Activated CD4-positive, alpha-beta memory T cell treated with anti-CD3 and anti-CD28 coated beads, Interleukin-2, amount 10 ng/mL, durations not matched to agents 7 days and 5 days (primary cell): ENCODE results near the gene CAMSAP1. TPM values are rescaled to one million over a fixed set of nuclear protein-coding genes. Genes with fewer than 3 reads are reported as not detected.
"Not testable (repeated sequence)": the region's sequence is repeated elsewhere in the genome, so short reads cannot be mapped to it uniquely, and the experiment has no call there.

Source experiments
- CTCF ChIA-PET: fragments of 350-600 bp; sonication (Branson Sonifier 250); formaldehyde crosslinking; loops from one replicate; lab custom pipeline; 2021; ENCODE audit warnings: antibody characterized with exemption, inconsistent platforms; lab: Charles Lee
- POLR2A ChIA-PET: fragments of 350-600 bp; sonication (Branson Sonifier 250); formaldehyde crosslinking; loops from one replicate; lab custom pipeline; 2021; ENCODE audit warnings: antibody characterized with exemption; lab: Charles Lee
- DNase-seq: peaks from one replicate; pipeline ENCODE4 v3.0.0-alpha.2; 2020
- H3K27ac Mint-ChIP-seq: one replicate; pipeline ENCODE4 v1.8.0; 2021; ENCODE audit warnings: mild to moderate bottlenecking, mixed read lengths
- H3K27me3 Mint-ChIP-seq: one replicate; pipeline ENCODE4 v1.8.0; 2021; ENCODE audit warnings: mixed read lengths
- H3K36me3 Mint-ChIP-seq: one replicate; pipeline ENCODE4 v1.8.0; 2021; ENCODE audit warnings: low read depth, mixed read lengths
- H3K4me1 Mint-ChIP-seq: one replicate; pipeline ENCODE4 v1.8.0; 2021; ENCODE audit warnings: mixed read lengths
- H3K4me3 Mint-ChIP-seq: one replicate; pipeline ENCODE4 v1.8.0; 2021; ENCODE audit warnings: mild to moderate bottlenecking, mixed read lengths
- H3K9me3 Mint-ChIP-seq: one replicate; pipeline ENCODE4 v1.8.0; 2021; ENCODE audit warnings: mixed read lengths
- total RNA-seq, 2 experiments: library from RNA; stranded (reverse); gene quantifications; one replicate each; pipeline ENCODE4 v1.2.3, GENCODE V29; 2021

CAMSAP1 gene
- total RNA-seq, 2 experiments from 2014 or later, result 20.9 to 22.0 TPM

DNA sequence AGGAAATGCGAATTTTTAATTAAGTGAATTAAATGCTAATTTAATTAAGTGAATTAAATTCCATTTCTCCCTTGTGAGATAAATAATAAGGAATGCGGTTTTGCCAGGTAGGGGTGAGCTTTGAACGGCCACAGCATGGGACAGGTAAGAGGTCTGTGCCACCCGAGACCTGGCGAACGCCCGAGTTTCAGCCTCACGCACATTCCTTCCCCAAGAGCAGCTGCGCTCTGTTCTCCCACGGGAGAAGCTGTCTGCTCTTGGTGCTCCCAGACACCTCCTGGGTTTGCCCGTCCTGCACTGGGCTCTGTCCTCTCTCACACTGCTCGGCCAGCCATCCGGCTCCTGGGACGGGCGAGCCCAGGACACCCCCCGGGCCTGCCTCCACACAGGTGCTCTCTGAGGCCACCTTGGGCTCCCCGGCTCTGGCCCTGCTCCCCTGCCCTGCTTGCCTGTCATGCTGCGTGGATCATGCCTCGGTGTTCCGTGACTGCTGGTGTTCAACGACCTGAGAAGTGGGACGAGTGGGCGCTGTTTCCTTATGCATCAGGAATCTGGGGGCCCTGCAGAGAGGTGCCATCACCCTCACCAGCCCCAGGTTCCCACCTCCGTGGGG, 13.7 kb upstream of the CAMSAP1 start:
- peaks cover 16% of the 10 kb centered on the region for H3K4me1 Mint-ChIP-seq
- ChIA-PET CTCF (no interaction called here), POLR2A (no interaction called here)
- H3K9me3 Mint-ChIP-seq, result peaks cover 19% of the 10 kb centered on the region
- H3K27ac Mint-ChIP-seq, result no peak overlapping the region
- DNase-seq, result no peak
- H3K27me3 Mint-ChIP-seq, result no peaks in the 10 kb centered on the region
- H3K4me3 Mint-ChIP-seq, result no peak overlapping the region
- H3K36me3 Mint-ChIP-seq, result peaks cover 17% of the 10 kb centered on the region

- POLR2A ChIA-PET, result no interaction called here
- no peaks in the 10 kb centered on the region for H3K27me3 Mint-ChIP-seq
- H3K36me3 Mint-ChIP-seq, result peaks cover 24% of the 10 kb centered on the region
- DNase-seq, result no peak
- no peak overlapping the region for H3K27ac Mint-ChIP-seq
- peaks cover 26% of the 10 kb centered on the region for H3K9me3 Mint-ChIP-seq
- no peak overlapping the region for H3K4me3 Mint-ChIP-seq
- CTCF ChIA-PET, result no interaction called here
- H3K4me1 Mint-ChIP-seq, result peaks cover 9% of the 10 kb centered on the region
These were observed 13.0 kb upstream of the CAMSAP1 start for GRCh38 chr9:135920256-135920930.

GRCh38 chr9:135919318-135919890, 12.1 kb upstream of the CAMSAP1 start:
- POLR2A ChIA-PET, result no interaction called here
- CTCF ChIA-PET, result no interaction called here

GRCh38 chr9:135916227-135916626, 8.9 kb upstream of the CAMSAP1 start:
- POLR2A ChIA-PET, H3K27ac Mint-ChIP-seq, DNase-seq, H3K4me3 Mint-ChIP-seq, H3K4me1 Mint-ChIP-seq, CTCF ChIA-PET, H3K27me3 Mint-ChIP-seq: not testable (repeated sequence)
- Mint-ChIP-seq H3K9me3 (peaks cover 42% of the 10 kb centered on the region), H3K36me3 (peaks cover 56% of the 10 kb centered on the region)

More at GRCh38 chr9:135919318-135919890, 12.1 kb upstream of the CAMSAP1 start:
- Mint-ChIP-seq H3K36me3 (peaks cover 34% of the 10 kb centered on the region), H3K27me3 (no peaks in the 10 kb centered on the region), H3K4me1 (peaks cover 3% of the 10 kb centered on the region), H3K4me3 (no peak overlapping the region), H3K9me3 (peaks cover 36% of the 10 kb centered on the region), H3K27ac (no peak overlapping the region)
- no peak for DNase-seq

DNA sequence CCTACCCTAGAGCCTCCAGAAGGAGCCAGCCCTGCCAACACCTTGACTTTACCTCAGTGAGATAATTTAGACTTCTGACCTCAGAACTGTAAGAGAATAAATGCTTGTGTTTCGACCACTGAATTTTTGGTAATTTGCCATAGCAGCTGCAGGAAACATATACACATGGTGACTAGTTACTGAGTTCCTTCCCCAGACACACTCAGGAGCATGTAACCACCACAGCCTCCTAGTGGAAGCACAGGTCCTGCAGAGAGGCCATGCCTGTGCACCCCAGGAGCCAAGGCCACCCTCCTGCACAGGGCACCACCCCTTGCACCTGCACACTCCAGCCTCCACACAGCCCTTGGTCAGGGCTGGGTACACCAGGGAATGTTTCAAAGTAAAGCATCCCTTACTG, 7.6 kb upstream of the CAMSAP1 start:
- Mint-ChIP-seq H3K4me1 (peaks cover 18% of the 10 kb centered on the region), H3K4me3 (no peak overlapping the region), H3K27me3 (no peaks in the 10 kb centered on the region), H3K27ac (no peak overlapping the region), H3K9me3 (peaks cover 42% of the 10 kb centered on the region), H3K36me3 (peaks cover 69% of the 10 kb centered on the region)
- POLR2A ChIA-PET, result no interaction called here
- DNase-seq, result no peak
- CTCF ChIA-PET, result no interaction called here

DNA sequence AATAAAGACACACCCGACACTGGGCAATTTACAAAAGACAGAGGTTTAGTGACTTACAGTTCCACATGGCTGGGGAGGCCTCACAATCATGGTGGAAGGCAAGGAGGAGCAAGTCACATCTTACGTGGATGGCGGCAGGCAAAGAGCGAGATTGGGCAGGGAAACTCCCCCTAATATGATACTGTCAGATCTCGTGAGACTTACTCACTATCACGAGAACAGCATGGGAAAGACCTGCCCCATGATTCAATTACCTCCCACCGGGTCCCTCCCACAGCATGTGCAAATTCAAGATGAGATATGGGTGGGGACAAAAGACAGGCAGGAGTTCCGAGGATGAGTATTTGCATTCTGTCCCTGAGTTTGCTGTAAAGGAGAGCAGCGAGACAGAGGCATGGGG, 3.9 kb upstream of the CAMSAP1 start:
- peaks cover 65% of the 10 kb centered on the region for H3K36me3 Mint-ChIP-seq
- DNase-seq, H3K27me3 Mint-ChIP-seq, H3K27ac Mint-ChIP-seq, H3K4me3 Mint-ChIP-seq, POLR2A ChIA-PET, CTCF ChIA-PET: not testable (repeated sequence)
- H3K4me1 Mint-ChIP-seq, result peaks cover 36% of the 10 kb centered on the region
- peaks cover 24% of the 10 kb centered on the region for H3K9me3 Mint-ChIP-seq

DNA sequence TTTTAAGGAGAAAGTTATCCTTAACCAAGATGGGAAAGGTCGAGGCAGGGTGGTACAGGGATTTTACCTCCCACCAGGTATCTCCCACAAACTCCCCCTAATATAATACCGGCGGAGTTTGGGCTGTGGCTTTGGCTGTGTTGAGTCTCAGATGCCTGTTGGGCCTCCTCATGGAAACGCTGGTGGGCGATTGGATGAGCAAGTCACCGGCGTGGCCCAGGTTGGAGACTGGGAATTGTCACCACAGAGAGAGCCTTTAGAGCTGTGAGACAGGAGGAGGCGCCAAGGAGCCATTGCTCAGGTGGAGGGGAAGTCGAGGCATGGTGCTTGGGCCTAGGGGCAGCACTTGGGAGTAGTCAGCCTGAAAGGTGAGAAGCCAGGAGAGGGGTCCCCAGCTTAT, 3.4 kb upstream of the CAMSAP1 start:
- Mint-ChIP-seq H3K27ac (no peak overlapping the region), H3K27me3 (no peaks in the 10 kb centered on the region), H3K36me3 (peaks cover 65% of the 10 kb centered on the region), H3K4me1 (peaks cover 40% of the 10 kb centered on the region), H3K4me3 (no peak overlapping the region), H3K9me3 (peaks cover 20% of the 10 kb centered on the region)
- ChIA-PET POLR2A (no interaction called here), CTCF (interaction anchor here (0.7 kb wide), 1 partner anchor 47 kb away, joined by 3 read pairs; no protein-coding TSS in a partner anchor)
- no peak for DNase-seq

- H3K36me3 Mint-ChIP-seq, result peaks cover 61% of the 10 kb centered on the region
- ChIA-PET CTCF (interaction anchor here (0.7 kb wide), 1 partner anchor 48 kb away, joined by 3 read pairs; no protein-coding TSS in a partner anchor), POLR2A (no interaction called here)
- H3K27ac Mint-ChIP-seq, result no peak overlapping the region
- H3K9me3 Mint-ChIP-seq, result peaks cover 14% of the 10 kb centered on the region
- DNase-seq, result no peak
- no peak overlapping the region for H3K4me3 Mint-ChIP-seq
- H3K4me1 Mint-ChIP-seq, result peaks cover 46% of the 10 kb centered on the region
- H3K27me3 Mint-ChIP-seq, result no peaks in the 10 kb centered on the region
These were observed 2.9 kb upstream of the CAMSAP1 start for GRCh38 chr9:135910216-135910615.

GRCh38 chr9:135909371-135909770, 2.0 kb upstream of the CAMSAP1 start:
- POLR2A ChIA-PET, result no interaction called here

GRCh38 chr9:135908754-135909204, 1.4 kb upstream of the CAMSAP1 start:
- peaks cover 49% of the 10 kb centered on the region for H3K4me1 Mint-ChIP-seq
- CTCF ChIA-PET, result no interaction called here
- H3K27ac Mint-ChIP-seq, result peak overlapping the region; percentile 51
- H3K27me3 Mint-ChIP-seq, result no peaks in the 10 kb centered on the region
- peak overlapping the region; percentile 65 for H3K4me3 Mint-ChIP-seq
- H3K9me3 Mint-ChIP-seq, result peaks cover 6% of the 10 kb centered on the region
- no peak for DNase-seq
- H3K36me3 Mint-ChIP-seq, result peaks cover 56% of the 10 kb centered on the region
- POLR2A ChIA-PET, result no interaction called here

More at GRCh38 chr9:135909371-135909770, 2.0 kb upstream of the CAMSAP1 start:
- Mint-ChIP-seq H3K4me1 (peaks cover 48% of the 10 kb centered on the region), H3K9me3 (peaks cover 6% of the 10 kb centered on the region), H3K4me3 (peak overlapping the region; percentile 65), H3K27ac (no peak overlapping the region), H3K27me3 (no peaks in the 10 kb centered on the region), H3K36me3 (peaks cover 57% of the 10 kb centered on the region)
- no peak for DNase-seq
- CTCF ChIA-PET, result no interaction called here

- Mint-ChIP-seq H3K27me3 (no peaks in the 10 kb centered on the region), H3K27ac (peak overlapping the region; percentile 56), H3K9me3 (peaks cover under 1% of the 10 kb centered on the region), H3K36me3 (peaks cover 51% of the 10 kb centered on the region), H3K4me3 (peak overlapping the region; percentile 65), H3K4me1 (peaks cover 52% of the 10 kb centered on the region)
- no peak for DNase-seq
- ChIA-PET CTCF (interaction anchor here (0.7 to 1.0 kb wide), 2 partner anchors 10 to 67 kb away, joined by 3 read pairs; no protein-coding TSS in a partner anchor), POLR2A (interaction anchor here (1.3 to 1.6 kb wide), 2 partner anchors 18 to 455 kb away, joined by 3 to 4 read pairs; partner anchors contain the start of gene DNLZ)
These were observed 877 bp upstream of the CAMSAP1 start for GRCh38 chr9:135908093-135908753.

DNA sequence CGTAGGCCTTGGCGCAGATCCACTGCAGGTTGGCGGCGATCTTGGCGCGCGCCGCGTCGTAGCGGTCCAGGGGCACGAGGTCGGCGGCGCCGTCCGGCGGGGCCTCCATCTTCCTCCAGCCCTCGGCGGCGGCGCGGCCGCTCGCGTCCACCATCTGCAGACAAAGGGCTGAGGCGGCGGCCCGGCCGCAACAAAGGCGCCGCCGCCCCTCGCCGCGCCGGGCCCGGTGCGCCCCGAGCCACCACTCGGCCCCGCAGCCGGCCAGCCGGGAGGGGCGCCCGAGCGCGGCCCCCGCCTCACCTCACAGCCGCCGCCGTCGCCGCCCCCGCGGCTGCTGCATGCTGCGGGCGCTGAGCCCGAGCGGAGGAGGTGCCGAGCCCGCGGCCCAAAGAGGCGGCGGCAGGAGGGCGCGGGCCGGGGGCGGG, 328 bp downstream of the CAMSAP1 start:
- ChIA-PET CTCF (interaction anchor here (1.0 kb wide), 1 partner anchor 8 kb away, joined by 3 read pairs; no protein-coding TSS in a partner anchor), POLR2A (interaction anchor here (1.3 to 1.6 kb wide), 3 partner anchors 10 to 457 kb away, joined by 3 to 5 read pairs (median 4); partner anchors contain the start of gene DNLZ)
- DNase-seq, result no peak
- Mint-ChIP-seq H3K4me1 (peaks cover 52% of the 10 kb centered on the region), H3K9me3 (no peaks in the 10 kb centered on the region), H3K36me3 (peaks cover 48% of the 10 kb centered on the region), H3K27me3 (no peaks in the 10 kb centered on the region), H3K27ac (no peak overlapping the region), H3K4me3 (peak overlapping the region; percentile 17)
